ENCODE results near the gene ADGRG7.

DNA sequence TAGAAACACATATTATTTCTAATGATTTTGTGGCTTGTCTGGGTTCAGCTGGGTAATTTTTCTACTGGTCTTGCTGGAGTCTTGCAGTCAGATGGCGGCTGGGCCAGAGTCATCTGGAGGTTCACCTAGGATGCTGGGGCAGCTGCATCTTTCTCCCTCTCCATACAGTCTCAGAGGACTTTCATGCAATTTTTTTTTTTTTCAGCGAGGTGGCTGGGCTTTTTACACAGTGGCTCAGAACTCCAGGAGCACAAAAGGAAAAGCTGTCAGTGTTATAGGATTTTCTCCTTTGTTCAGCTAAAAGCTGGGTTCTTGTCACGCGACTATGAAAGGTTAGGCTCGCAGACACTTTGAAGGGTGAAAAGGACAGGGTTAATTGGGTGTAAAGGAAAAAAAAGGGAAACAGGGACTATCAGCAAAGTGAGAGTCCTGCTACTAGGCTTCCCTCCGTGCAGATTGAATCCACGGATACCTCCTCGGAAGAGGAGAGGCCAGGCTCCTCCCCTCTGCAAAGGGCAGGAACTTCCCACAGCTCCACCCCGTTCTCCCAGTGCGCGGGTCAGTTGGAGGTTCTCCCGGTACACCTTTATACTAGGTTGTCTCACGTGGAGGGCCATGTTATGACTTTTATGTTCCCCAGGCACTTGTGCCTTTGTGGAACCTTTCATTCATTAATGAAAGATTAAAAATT is 44.3 kb downstream of the ADGRG7 start:
- TF ChIP-seq, protein P1, sequence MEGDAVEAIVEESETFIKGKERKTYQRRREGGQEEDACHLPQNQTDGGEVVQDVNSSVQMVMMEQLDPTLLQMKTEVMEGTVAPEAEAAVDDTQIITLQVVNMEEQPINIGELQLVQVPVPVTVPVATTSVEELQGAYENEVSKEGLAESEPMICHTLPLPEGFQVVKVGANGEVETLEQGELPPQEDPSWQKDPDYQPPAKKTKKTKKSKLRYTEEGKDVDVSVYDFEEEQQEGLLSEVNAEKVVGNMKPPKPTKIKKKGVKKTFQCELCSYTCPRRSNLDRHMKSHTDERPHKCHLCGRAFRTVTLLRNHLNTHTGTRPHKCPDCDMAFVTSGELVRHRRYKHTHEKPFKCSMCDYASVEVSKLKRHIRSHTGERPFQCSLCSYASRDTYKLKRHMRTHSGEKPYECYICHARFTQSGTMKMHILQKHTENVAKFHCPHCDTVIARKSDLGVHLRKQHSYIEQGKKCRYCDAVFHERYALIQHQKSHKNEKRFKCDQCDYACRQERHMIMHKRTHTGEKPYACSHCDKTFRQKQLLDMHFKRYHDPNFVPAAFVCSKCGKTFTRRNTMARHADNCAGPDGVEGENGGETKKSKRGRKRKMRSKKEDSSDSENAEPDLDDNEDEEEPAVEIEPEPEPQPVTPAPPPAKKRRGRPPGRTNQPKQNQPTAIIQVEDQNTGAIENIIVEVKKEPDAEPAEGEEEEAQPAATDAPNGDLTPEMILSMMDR (IDR thresholded peaks at IDR 0.05; ENCODE audit: low read length), result no peak
- TF ChIP-seq EZH2 (optimal IDR thresholded peaks at IDR 0.05; ENCODE audit: low read depth, low read length), result no peak

All from MM.1S (cell line).